HG03039 (cell line): ENCODE results near the gene IZUMO4.

Experiments
- ATAC-seq: cut with Tn5 transposase; IDR thresholded peaks from one replicate; pipeline ENCODE4 v1.9.1; 2021; ENCODE audit warnings: mild to moderate bottlenecking, moderate library complexity; ENCODE audit not compliant: unreplicated experiment

The IZUMO4 gene, protein sequence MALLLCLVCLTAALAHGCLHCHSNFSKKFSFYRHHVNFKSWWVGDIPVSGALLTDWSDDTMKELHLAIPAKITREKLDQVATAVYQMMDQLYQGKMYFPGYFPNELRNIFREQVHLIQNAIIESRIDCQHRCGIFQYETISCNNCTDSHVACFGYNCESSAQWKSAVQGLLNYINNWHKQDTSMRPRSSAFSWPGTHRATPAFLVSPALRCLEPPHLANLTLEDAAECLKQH

DNA sequence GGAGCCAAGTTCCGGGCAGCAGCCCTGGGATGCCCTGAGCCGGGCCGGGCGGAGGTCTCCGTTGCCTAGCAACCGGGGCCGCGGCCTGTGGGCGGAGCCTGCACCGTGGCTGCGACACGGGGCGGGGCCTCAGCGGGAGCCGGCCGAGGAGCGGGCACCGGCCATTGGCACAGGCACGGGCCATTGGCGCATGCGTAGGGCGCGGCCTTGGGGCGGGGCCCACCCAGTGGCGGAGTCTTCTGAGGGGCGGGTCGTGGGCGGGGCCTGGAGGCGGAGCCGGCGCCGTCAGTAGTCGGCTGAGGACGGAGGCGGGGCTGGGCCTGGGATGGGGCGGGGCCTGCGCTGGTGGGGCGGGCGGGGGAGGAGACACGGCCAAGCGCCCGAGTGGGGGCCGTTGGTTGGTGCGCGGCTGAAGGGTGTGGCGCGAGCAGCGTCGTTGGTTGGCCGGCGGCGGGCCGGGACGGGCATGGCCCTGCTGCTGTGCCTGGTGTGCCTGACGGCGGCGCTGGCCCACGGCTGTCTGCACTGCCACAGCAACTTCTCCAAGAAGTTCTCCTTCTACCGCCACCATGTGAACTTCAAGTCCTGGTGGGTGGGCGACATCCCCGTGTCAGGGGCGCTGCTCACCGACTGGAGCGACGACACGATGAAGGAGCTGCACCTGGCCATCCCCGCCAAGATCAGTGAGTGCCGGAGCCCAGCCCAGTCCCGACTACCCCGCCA lies at the start of gene IZUMO4:
IZUMO4 (plus strand) TSS at position 436 of the 723 bp plus-strand sequence; CDS start at position 467, 31 bp downstream.
- peak; percentile 67 for ATAC-seq

GRCh38 chr19:2047076-2047448 lies 49.7 kb upstream of the IZUMO4 start:
- no peak for ATAC-seq

- ATAC-seq: no peak
These were observed 49.1 kb upstream of the IZUMO4 start for GRCh38 chr19:2047449-2048103.

- ATAC-seq: no peak
These were observed 48.4 kb upstream of the IZUMO4 start for GRCh38 chr19:2048104-2048958.

- no peak for ATAC-seq
These were observed 47.6 kb upstream of the IZUMO4 start for GRCh38 chr19:2048959-2049740.

GRCh38 chr19:2049741-2050348 lies 46.9 kb upstream of the IZUMO4 start:
- ATAC-seq: peak; percentile 3

DNA sequence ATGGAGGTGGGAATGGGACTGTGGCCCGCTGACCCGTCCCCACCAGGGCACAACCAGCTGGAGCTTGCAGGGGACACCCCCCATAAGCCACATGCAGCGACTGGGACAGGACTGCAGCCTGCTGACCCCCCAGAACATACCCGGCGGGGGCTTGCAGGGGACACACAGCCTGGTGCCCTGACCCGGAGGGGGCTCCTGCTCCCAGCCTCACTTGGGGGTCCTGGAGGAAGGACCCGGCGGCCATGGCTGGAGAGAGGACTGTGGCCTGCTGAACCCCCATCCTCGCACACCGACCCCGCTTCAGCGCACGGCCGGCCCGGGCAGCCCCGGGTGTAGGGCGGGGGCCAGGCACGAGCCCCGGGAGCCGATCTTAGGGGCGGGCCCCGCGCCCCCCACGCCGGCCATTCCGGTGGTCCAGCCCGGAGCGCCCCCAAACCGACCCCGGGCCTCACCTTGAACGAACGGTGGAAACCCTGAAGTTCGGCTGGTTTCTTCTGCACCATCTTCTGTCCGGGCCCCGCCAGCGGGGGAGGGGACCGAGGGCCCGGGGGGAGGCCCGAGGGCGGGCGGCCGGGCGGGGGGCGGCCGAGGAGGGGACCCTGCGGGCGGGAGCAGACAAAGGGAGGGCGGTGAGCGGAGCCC lies 46.2 kb upstream of the IZUMO4 start:
- peak; percentile 4 for ATAC-seq

DNA sequence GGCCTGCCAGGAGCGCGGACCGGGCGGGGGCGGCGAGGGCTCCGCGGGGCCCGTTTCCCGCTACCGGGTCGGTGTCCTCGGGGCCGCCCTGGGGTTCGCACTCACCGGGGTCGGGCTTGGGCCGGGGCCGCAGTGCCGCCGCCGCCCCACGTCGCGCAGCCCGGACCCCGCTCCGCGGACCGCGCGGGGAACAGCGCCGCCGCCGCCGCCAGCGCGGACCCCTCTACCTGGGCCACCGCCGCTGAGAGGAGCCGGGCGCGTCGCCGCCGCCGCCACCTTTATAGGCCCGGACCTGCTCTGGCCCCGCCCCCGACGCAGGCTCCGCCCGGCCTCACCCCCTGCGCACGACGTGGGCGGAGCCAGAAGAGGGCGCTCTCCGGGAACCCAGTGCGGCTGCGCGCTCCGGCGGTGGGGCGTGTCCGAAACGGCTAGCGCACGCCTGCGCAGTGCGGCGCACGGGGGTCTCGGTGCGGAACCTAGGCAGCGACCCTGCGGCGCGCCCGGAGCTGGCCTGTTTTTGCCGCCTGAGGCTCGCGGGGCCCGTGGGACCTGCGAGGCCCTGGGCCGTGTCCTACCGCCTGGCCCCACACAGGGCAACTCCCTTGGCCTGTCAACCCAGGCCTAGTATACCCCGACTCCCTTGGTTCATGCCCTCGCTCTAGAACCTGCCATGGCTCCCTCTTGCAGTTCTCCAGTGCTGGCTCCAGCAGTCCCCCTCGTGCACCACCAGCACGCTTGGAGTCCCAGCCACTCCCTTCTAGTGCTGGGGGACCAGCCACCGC lies 45.5 kb upstream of the IZUMO4 start, which contains the start of gene MKNK2:
MKNK2 (minus strand) TSS at position 254 of the 782 bp plus-strand sequence. CDS start 393 bp downstream, outside the sequence.
- ATAC-seq: peak; percentile 48

DNA sequence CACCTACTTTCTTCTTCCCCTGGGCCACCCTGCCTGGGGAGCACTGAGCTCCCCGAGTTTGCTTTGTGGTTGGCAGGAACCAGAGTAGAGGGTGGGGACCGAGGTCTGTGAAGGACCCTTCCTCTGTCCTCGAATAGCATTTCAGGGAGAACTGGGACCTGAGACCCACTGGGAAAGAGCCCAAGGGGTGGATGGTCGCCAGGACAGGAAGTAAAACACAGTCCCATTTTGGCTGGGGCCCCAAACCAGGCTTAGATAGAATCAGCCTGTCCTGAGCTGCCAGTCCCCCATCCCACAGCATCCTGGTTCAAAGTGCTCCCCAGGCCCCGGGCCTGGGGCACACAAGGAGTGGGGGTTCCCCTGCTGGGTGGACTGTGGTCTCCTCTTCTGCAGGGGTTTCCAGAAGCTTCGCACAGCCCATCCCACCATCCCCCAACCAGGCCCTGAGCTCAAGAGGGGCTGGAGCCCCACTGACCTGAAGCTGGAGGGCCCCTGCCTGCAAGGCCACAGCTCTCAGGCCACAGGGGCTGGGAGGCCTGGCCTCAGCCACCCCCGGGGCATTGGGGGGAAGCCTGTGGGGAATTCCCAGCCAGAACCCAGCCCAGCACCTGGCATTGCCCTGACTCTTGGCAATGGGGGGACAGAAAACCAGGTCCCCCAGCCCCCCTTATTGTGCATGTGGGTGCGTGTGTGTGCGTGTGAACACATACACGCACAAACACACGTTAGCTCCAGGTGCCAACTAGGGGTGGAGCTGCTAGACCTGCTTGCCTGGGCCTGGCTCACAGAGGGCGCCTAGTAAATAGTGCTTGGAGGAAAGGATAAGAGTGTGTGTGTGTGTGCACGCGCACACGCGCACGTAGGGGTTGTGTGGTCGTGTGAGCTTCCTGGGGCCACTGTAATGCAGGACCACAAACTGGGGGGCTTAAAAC lies 44.7 kb upstream of the IZUMO4 start:
- no peak for ATAC-seq

DNA sequence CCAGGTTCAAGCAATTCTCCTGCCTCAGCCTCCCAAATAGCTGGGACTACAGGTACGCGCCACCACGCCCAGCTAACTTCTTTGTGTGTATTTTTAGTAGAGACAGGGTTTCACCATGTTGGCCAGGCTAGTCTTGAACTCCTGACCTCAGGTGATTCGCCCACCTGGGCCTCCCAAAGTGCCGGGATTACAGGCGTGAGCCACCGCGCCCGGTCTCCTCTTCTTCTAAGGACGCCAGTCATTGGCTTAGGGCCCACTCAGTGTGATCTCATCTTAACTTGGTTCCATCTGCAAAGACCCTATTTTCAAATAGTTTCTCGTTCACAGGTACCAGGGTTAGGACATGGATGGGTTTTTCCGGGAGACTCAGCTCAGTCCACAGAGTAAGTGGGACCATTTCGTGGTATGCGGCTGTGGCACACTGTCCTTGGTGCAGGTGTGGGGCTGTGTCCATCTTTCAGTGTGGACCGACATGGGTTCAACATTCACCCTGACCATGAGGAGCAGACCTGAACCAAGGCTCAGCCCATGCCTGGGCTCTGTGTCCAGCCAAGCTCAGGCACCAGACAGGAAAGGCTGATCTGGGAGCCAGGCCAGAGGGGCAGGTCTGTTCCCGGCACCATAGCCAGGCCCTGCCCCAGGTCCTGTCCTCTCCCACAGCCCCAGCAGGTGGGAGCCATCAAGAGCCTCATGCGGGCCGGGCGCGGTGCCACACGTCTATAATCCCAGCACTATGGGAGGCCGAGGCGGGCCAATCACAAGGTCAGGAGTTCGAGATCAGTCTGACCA lies 42.9 kb upstream of the IZUMO4 start:
- ATAC-seq: no peak

DNA sequence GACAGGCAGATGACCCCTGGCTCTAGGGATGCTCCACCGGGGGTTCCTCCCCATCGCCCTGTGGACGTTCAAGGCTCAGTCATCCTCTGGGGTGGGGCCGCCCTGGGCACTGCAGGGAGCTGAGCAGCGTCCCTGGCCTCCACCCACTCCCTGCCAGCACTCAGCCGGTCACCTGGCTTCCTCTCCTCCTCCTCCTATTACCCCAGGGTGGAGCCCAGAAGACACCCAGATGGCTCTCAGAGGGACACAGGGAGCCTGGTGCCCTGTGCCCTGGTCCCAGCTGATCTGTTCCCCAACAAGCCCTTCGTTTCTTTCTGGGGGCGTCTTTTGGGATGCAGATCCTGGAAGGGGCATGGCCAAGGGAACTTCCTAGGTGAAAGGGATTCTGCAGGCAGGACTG lies 42.0 kb upstream of the IZUMO4 start:
- no peak for ATAC-seq

GRCh38 chr19:2055931-2056836 lies 40.5 kb upstream of the IZUMO4 start:
- no peak for ATAC-seq

DNA sequence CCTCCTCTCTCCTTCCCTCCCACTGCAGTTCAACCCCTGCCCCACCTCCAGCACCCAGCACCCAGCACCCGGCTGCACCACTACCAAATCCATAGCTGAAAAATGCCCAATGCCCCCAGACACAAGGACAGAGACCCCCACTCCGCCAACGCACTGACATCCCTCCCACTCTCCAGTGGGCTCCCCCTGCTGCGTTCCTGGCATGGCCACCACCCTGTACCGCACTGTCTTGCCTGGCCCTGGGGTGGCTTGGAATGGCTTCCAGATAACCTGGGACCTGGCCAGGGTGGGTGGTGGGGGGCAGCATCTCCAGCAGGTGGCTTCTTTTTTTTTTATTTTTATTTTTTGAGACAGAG lies 39.9 kb upstream of the IZUMO4 start:
- ATAC-seq: no peak

GRCh38 chr19:2057484-2058469 lies 38.9 kb upstream of the IZUMO4 start:
- no peak for ATAC-seq
